ENCODE results near the gene TET1.
A peak's percentile ranks its signal among the peaks of the same experiment; 100 is the strongest.
"Not testable (repeated sequence)": the region's sequence is repeated elsewhere in the genome, so short reads cannot be mapped to it uniquely, and the experiment has no call there.

Gene TET1

GRCh38 chr10:68720793-68721672 lies 160.9 kb downstream of the TET1 start, which contains the start of gene CCAR1:
CCAR1 (plus strand) TSS chr10:68721239; CDS start chr10:68722505, 1,266 bp downstream.
- peak; percentile 71 for DNase-seq

- no peak for DNase-seq
Measured at GRCh38 chr10:68721673-68722335, 161.7 kb downstream of the TET1 start.

- DNase-seq = no peak
Measured at GRCh38 chr10:68725016-68725415, 164.9 kb downstream of the TET1 start.

GRCh38 chr10:68727146-68727545 lies 167.0 kb downstream of the TET1 start:
- DNase-seq = no peak

- DNase-seq = no peak
Measured at GRCh38 chr10:68732651-68733050, 172.5 kb downstream of the TET1 start.

GRCh38 chr10:68734349-68734748 lies 174.2 kb downstream of the TET1 start:
- DNase-seq = no peak

GRCh38 chr10:68735119-68735518 lies 175.0 kb downstream of the TET1 start:
- DNase-seq = no peak

- DNase-seq = not testable (repeated sequence)
Measured at GRCh38 chr10:68735739-68736138, 175.6 kb downstream of the TET1 start.

GRCh38 chr10:68740676-68741075 lies 180.5 kb downstream of the TET1 start:
- not testable (repeated sequence) for DNase-seq

GRCh38 chr10:68742397-68742796 lies 182.3 kb downstream of the TET1 start:
- DNase-seq = no peak

Measured in NCI-H524 treated with DMSO at 0.1 percent for 48 hours (cell line).